ENCODE measurements around the gene C16orf96.

GRCh38 chr16:4588386-4588785 lies 32.2 kb downstream of the C16orf96 start:
- no peak for TF ChIP-seq CTCF (IDR thresholded peaks at IDR 0.05)
- no peak for TF ChIP-seq EZH2 (IDR thresholded peaks at IDR 0.05; ENCODE audit: borderline replicate concordance, insufficient read depth, low read depth, low read length, poor library complexity, severe bottlenecking)
